K562 (cell line): ENCODE data around the gene DTWD2. TPM values are rescaled to one million over a fixed set of nuclear protein-coding genes. Genes with fewer than 3 reads are reported as not detected.

Experiments used
- ARID3A ChIP-seq: IDR thresholded peaks from 2 replicates; pipeline ENCODE4 v1.6.1; 2012; ENCODE audit warnings: low read depth, low read length, improper control_type of control experiment, borderline replicate concordance
- COPS2 ChIP-seq: fragments of 450-650 bp; conservative IDR thresholded peaks from 2 replicates; pipeline ENCODE4 v1.6.1; 2016; ENCODE audit warnings: mild to moderate bottlenecking, moderate library complexity
- HNRNPUL1 ChIP-seq: fragments of 200-400 bp; formaldehyde crosslinking; IDR thresholded peaks from 2 replicates; pipeline ENCODE4 v1.6.1; 2017; ENCODE audit warnings: low read length
- LCOR ChIP-seq: sonication (generic); formaldehyde crosslinking; IDR thresholded peaks from 2 replicates; pipeline ENCODE4 v1.8.0; 2022; ENCODE audit warnings: mild to moderate bottlenecking, missing genetic modification reagents
- RAD21 ChIP-seq, 2 experiments: fragments of 250-450 bp in 1 of 2; fragments of 450-650 bp in 1 of 2; sonication (Bioruptor Pico) in 1 of 2; formaldehyde crosslinking in 1 of 2; IDR thresholded peaks in 1 of 2; conservative IDR thresholded peaks in 1 of 2; 2 replicates each; pipeline versions ENCODE4 v1.4.0 to v1.8.0; 2020 to 2022; ENCODE audit warnings: mild to moderate bottlenecking in 2 of 2, moderate library complexity in 1 of 2
- ZNF133 ChIP-seq: fragments of 250-450 bp; sonication (Bioruptor Pico); IDR thresholded peaks from 2 replicates; pipeline ENCODE4 v1.4.0; 2020; ENCODE audit warnings: mild to moderate bottlenecking
- ZNF764 ChIP-seq: fragments of 250-450 bp; sonication (Bioruptor Pico); IDR thresholded peaks from 2 replicates; pipeline ENCODE4 v1.4.0; 2020; ENCODE audit warnings: low read depth, mild to moderate bottlenecking, moderate library complexity
- polyA plus RNA-seq, 8 experiments: library from polyadenylated mRNA; depleted of rRNA in 4 of 8; stranded (reverse) in 5 of 8; unstranded in 3 of 8; fragments of >200 nt; fragmentation: Nextera tagmentation in 2 of 8; fragmentation: Illumina TruSeq in 1 of 8; extraction: Ambion mirVana in 2 of 8; extraction: Trizol in 1 of 8; gene quantifications; 2 replicates each; pipeline versions ENCODE4 v1.2.1 to v1.2.3, GENCODE V29; 2011 to 2014; ENCODE audit warnings: inconsistent platforms in 1 of 8, missing spikeins in 1 of 8
- total RNA-seq, 7 experiments: library from RNA; depleted of rRNA in 6 of 7; stranded (reverse); fragments of >200 nt in 6 of 7; fragmentation: Illumina TruSeq in 2 of 7; extraction: Trizol in 2 of 7; gene quantifications; 2 replicates each; pipeline versions ENCODE4 v1.2.1 to v1.2.3, GENCODE V29; 2011 to 2021; ENCODE audit warnings: low replicate concordance in 1 of 7
- TF ChIP-seq, protein P1 (sequence below), 2 experiments: fragments of 450-650 bp in 1 of 2; IDR thresholded peaks; 2 replicates each; pipeline ENCODE4 v1.6.1; 2011 to 2017; ENCODE audit warnings: low read depth in 2 of 2, antibody characterized with exemption in 1 of 2, borderline replicate concordance in 1 of 2, low read length in 1 of 2, mild to moderate bottlenecking in 1 of 2, mixed read lengths in 1 of 2; ENCODE audit not compliant: control insufficient read depth in 1 of 2
- TF ChIP-seq, protein P2 (sequence below): fragments of 250-450 bp; sonication (Bioruptor Pico); IDR thresholded peaks from 2 replicates; pipeline ENCODE4 v1.5.0; 2021; ENCODE audit warnings: mild to moderate bottlenecking, borderline replicate concordance

Gene DTWD2
- total and polyA plus RNA-seq, 9 of the 15 experiments (the other 6 are each of a cell fraction or from before 2014, with no cell fraction given): 0.99 to 10.8 (median 4.1) TPM

GRCh38 chr5:118791926-118792734 is 196.2 kb downstream of the DTWD2 start (continued):
- TF ChIP-seq RAD21 (CRISPR knock-in tag; conservative IDR thresholded peaks at IDR 0.05 in 1 of 2, IDR thresholded peaks at IDR 0.05 in 1 of 2) (peak; percentile 71 to 83), HNRNPUL1 (no peak), ZNF764 (CRISPR knock-in tag) (no peak), LCOR (CRISPR knock-in tag) (no peak), COPS2 (no peak), ZNF133 (CRISPR knock-in tag) (no peak), ARID3A (0 out of 2 replicates have a peak, but pooled peaks have one; percentile 19)
- TF ChIP-seq, protein P1, sequence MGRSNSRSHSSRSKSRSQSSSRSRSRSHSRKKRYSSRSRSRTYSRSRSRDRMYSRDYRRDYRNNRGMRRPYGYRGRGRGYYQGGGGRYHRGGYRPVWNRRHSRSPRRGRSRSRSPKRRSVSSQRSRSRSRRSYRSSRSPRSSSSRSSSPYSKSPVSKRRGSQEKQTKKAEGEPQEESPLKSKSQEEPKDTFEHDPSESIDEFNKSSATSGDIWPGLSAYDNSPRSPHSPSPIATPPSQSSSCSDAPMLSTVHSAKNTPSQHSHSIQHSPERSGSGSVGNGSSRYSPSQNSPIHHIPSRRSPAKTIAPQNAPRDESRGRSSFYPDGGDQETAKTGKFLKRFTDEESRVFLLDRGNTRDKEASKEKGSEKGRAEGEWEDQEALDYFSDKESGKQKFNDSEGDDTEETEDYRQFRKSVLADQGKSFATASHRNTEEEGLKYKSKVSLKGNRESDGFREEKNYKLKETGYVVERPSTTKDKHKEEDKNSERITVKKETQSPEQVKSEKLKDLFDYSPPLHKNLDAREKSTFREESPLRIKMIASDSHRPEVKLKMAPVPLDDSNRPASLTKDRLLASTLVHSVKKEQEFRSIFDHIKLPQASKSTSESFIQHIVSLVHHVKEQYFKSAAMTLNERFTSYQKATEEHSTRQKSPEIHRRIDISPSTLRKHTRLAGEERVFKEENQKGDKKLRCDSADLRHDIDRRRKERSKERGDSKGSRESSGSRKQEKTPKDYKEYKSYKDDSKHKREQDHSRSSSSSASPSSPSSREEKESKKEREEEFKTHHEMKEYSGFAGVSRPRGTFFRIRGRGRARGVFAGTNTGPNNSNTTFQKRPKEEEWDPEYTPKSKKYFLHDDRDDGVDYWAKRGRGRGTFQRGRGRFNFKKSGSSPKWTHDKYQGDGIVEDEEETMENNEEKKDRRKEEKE (IDR thresholded peaks at IDR 0.05; ENCODE audit: borderline replicate concordance in 1 of 2, control insufficient read depth in 1 of 2, low read depth in 2 of 2, low read length in 1 of 2): no peak
- TF ChIP-seq, protein P2, sequence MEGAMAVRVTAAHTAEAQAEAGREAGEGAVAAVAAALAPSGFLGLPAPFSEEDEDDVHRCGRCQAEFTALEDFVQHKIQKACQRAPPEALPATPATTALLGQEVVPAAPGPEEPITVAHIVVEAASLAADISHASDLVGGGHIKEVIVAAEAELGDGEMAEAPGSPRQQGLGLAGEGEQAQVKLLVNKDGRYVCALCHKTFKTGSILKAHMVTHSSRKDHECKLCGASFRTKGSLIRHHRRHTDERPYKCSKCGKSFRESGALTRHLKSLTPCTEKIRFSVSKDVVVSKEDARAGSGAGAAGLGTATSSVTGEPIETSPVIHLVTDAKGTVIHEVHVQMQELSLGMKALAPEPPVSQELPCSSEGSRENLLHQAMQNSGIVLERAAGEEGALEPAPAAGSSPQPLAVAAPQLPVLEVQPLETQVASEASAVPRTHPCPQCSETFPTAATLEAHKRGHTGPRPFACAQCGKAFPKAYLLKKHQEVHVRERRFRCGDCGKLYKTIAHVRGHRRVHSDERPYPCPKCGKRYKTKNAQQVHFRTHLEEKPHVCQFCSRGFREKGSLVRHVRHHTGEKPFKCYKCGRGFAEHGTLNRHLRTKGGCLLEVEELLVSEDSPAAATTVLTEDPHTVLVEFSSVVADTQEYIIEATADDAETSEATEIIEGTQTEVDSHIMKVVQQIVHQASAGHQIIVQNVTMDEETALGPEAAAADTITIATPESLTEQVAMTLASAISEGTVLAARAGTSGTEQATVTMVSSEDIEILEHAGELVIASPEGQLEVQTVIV (CRISPR knock-in tag): no peak
